HepG2 (cell line): ENCODE measurements around the gene SLC16A5. TPM values are rescaled to one million over a fixed set of nuclear protein-coding genes. Genes with fewer than 3 reads are reported as not detected.

ENCODE experiments used
- HNRNPL ChIP-seq: fragments of 200-400 bp; formaldehyde crosslinking; IDR thresholded peaks from 2 replicates; pipeline ENCODE4 v1.6.1; 2017; ENCODE audit warnings: mild to moderate bottlenecking, low read depth, low read length
- IKZF4 ChIP-seq: sonication (generic); formaldehyde crosslinking; IDR thresholded peaks from 2 replicates; pipeline ENCODE4 v1.5.1; 2020; ENCODE audit warnings: borderline replicate concordance, mild to moderate bottlenecking, low read depth, missing genetic modification reagents; ENCODE audit errors: not compliant biosample characterization
- KLF11 ChIP-seq: IDR thresholded peaks from 2 replicates; pipeline ENCODE4 v1.6.1; 2016; ENCODE audit warnings: missing compliant biosample characterization
- MIER3 ChIP-seq: IDR thresholded peaks from 2 replicates; pipeline ENCODE4 v1.6.1; 2016; ENCODE audit warnings: missing compliant biosample characterization, borderline replicate concordance
- NFRKB ChIP-seq: fragments of 450-650 bp; IDR thresholded peaks from 2 replicates; pipeline ENCODE4 v1.6.1; 2017
- RBM39 ChIP-seq: fragments of 200-400 bp; formaldehyde crosslinking; IDR thresholded peaks from one replicate; pipeline ENCODE4 v1.6.1; 2018; ENCODE audit warnings: antibody characterized with exemption, mild to moderate bottlenecking, low read depth, low read length; ENCODE audit not compliant: poor library complexity, severe bottlenecking
- SMAD1 ChIP-seq: sonication (generic); formaldehyde crosslinking; IDR thresholded peaks from 2 replicates; pipeline ENCODE4 v1.4.0; 2020; ENCODE audit warnings: missing genetic modification reagents, low read depth, mild to moderate bottlenecking, borderline replicate concordance
- SRSF1 ChIP-seq: fragments of 200-400 bp; formaldehyde crosslinking; optimal IDR thresholded peaks from 2 replicates; pipeline ENCODE3; 2017; ENCODE audit warnings: mild to moderate bottlenecking, low read depth, low read length, moderate library complexity
- TARDBP ChIP-seq: sonication (generic); formaldehyde crosslinking; IDR thresholded peaks from 2 replicates; pipeline ENCODE4 v1.8.0; 2022; ENCODE audit warnings: mild to moderate bottlenecking, missing genetic modification reagents
- ZFP82 ChIP-seq: sonication (generic); formaldehyde crosslinking; IDR thresholded peaks from 2 replicates; pipeline ENCODE4 v1.5.1; 2020; ENCODE audit warnings: mild to moderate bottlenecking, missing genetic modification reagents, borderline replicate concordance
- ZFY ChIP-seq: sonication (generic); formaldehyde crosslinking; IDR thresholded peaks from 2 replicates; pipeline ENCODE4 v1.4.0; 2020; ENCODE audit warnings: missing genetic modification reagents
- ZNF264 ChIP-seq: sonication (generic); formaldehyde crosslinking; IDR thresholded peaks from 2 replicates; pipeline ENCODE4 v1.4.0; 2020; ENCODE audit warnings: missing genetic modification reagents
- ZNF274 ChIP-seq: sonication (generic); formaldehyde crosslinking; IDR thresholded peaks from 2 replicates; pipeline ENCODE4 v1.5.1; 2020; ENCODE audit warnings: mild to moderate bottlenecking, missing genetic modification reagents
- ZNF432 ChIP-seq: sonication (generic); formaldehyde crosslinking; IDR thresholded peaks from 2 replicates; pipeline ENCODE4 v1.5.0; 2020; ENCODE audit warnings: missing genetic modification reagents, mild to moderate bottlenecking, borderline replicate concordance
- ZNF615 ChIP-seq: sonication (generic); formaldehyde crosslinking; IDR thresholded peaks from 2 replicates; pipeline ENCODE4 v1.5.0; 2020; ENCODE audit warnings: mild to moderate bottlenecking, missing genetic modification reagents, borderline replicate concordance
- ZNF839 ChIP-seq: sonication (generic); formaldehyde crosslinking; IDR thresholded peaks from 2 replicates; pipeline ENCODE4 v1.4.0; 2020; ENCODE audit warnings: missing genetic modification reagents, mild to moderate bottlenecking, borderline replicate concordance
- polyA plus RNA-seq, 8 experiments: library from polyadenylated mRNA; depleted of rRNA in 3 of 8; stranded (reverse) in 7 of 8; unstranded in 1 of 8; fragments of >200 nt; fragmentation: Illumina TruSeq in 4 of 8; extraction: Trizol in 4 of 8; gene quantifications; 2 replicates each; pipeline versions ENCODE4 v1.2.1 to v1.2.3, GENCODE V29; 2011 to 2016; ENCODE audit warnings: low read depth in 4 of 8, missing spikeins in 1 of 8, mixed read lengths in 1 of 8; ENCODE audit not compliant: insufficient read depth in 1 of 8
- total RNA-seq, 5 experiments: library from RNA; depleted of rRNA; stranded (reverse); fragments of >200 nt; fragmentation: Illumina TruSeq; extraction: Trizol; gene quantifications; 2 replicates each; pipeline ENCODE4 v1.2.3, GENCODE V29; 2016; ENCODE audit warnings: low read depth in 1 of 5
- TF ChIP-seq, protein P1 (sequence below): sonication (generic); formaldehyde crosslinking; IDR thresholded peaks from 2 replicates; pipeline ENCODE4 v1.8.0; 2022; ENCODE audit warnings: missing genetic modification reagents, mild to moderate bottlenecking, borderline replicate concordance
- TF ChIP-seq, protein P2 (sequence below): sonication (generic); formaldehyde crosslinking; IDR thresholded peaks from 2 replicates; pipeline ENCODE4 v1.5.1; 2020; ENCODE audit warnings: missing genetic modification reagents, mild to moderate bottlenecking, borderline replicate concordance
- TF ChIP-seq, protein P3 (sequence below): IDR thresholded peaks from 2 replicates; pipeline ENCODE4 v1.6.1; 2016; ENCODE audit warnings: missing compliant biosample characterization, missing genetic modification reagents, borderline replicate concordance
- TF ChIP-seq, protein P4 (sequence below): sonication (generic); formaldehyde crosslinking; IDR thresholded peaks from 2 replicates; pipeline ENCODE4 v1.4.0; 2020; ENCODE audit warnings: missing genetic modification reagents, mild to moderate bottlenecking, borderline replicate concordance
- TF ChIP-seq, protein P5 (sequence below): sonication (generic); formaldehyde crosslinking; IDR thresholded peaks from 2 replicates; pipeline ENCODE4 v1.5.0; 2020; ENCODE audit warnings: mild to moderate bottlenecking, missing genetic modification reagents, moderate library complexity
- TF ChIP-seq, protein P6 (sequence below): sonication (generic); IDR thresholded peaks from 2 replicates; pipeline ENCODE4 v1.6.1; 2016; ENCODE audit warnings: low read depth, borderline replicate concordance

Gene SLC16A5
- total and polyA plus RNA-seq, 2 of the 13 experiments (the other 11 are each of a cell fraction or from before 2014, with no cell fraction given) = 0.69 to 5.6 TPM

DNA sequence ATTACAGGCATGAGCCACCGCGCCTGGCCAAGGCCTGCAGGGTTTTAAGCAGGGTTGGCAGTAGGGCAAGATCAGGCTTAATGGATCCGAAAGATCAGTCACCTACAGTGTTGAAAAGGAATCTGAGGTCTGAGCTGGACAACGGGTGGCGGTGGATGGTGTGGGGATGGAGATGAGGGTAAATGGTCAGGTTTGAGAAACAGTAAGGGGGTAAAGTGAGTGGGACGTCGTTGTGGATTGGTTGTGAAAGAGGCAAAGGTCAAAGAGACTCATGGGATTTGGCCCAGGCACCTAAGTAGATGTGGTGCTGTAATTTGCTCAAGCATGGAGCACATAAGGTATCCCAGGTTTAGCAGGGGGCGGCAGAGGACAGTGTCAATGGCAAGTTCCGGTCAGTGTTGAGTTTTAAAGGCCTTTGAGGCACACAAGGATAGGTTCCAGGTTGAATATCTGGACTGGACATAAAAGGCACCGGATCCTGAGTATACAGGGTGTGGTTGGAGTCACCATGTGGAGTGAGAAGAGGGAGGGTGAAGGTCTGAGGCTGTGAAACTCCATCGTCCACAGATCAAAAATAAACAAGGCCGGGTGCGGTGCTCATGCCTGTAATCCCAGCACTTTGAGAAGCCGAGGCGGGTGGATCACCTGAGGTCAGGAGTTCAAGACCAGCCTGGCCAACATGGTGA lies 1.1 kb upstream of the SLC16A5 start (continued):
- TF ChIP-seq, protein P1, sequence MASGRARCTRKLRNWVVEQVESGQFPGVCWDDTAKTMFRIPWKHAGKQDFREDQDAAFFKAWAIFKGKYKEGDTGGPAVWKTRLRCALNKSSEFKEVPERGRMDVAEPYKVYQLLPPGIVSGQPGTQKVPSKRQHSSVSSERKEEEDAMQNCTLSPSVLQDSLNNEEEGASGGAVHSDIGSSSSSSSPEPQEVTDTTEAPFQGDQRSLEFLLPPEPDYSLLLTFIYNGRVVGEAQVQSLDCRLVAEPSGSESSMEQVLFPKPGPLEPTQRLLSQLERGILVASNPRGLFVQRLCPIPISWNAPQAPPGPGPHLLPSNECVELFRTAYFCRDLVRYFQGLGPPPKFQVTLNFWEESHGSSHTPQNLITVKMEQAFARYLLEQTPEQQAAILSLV (CRISPR knock-in tag) = 0 out of 2 replicates have a peak, but pooled peaks have one; percentile 25
- TF ChIP-seq ZFP82 (CRISPR knock-in tag) (no peak), ZNF839 (CRISPR knock-in tag) (0 out of 2 replicates have a peak, but pooled peaks have one; percentile 48), IKZF4 (no peak), ZNF615 (CRISPR knock-in tag) (no peak; the same call in 1 of the 2 replicates), RBM39 (no peak), ZNF264 (CRISPR knock-in tag) (peak; percentile 75; the same call in 1 of the 2 replicates), MIER3 (peak; percentile 36; the same call in 1 of the 2 replicates), TARDBP (peak; percentile 63), SMAD1 (CRISPR knock-in tag) (no peak), NFRKB (no peak), KLF11 (CRISPR knock-in tag) (peak; percentile 42; the same call in 1 of the 2 replicates), HNRNPL (no peak), ZNF274 (CRISPR knock-in tag) (peak; percentile 22; the same call in 1 of the 2 replicates), ZFY (CRISPR knock-in tag) (0 out of 2 replicates have a peak, but pooled peaks have one; percentile 34), SRSF1 (no peak), ZNF432 (no peak)
- TF ChIP-seq, protein P2, sequence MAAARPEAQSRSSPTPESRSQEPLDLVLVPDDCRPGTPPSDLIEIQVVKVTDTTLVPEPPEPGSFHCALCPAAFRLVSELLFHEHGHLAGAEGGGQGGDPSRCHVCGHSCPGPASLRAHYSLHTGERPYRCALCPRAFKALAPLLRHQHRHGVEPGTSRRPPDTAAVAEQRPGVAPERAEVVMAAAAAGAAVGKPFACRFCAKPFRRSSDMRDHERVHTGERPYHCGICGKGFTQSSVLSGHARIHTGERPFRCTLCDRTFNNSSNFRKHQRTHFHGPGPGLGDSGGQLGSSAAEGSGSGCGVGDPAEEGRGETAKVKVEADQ = no peak
- TF ChIP-seq, protein P3, sequence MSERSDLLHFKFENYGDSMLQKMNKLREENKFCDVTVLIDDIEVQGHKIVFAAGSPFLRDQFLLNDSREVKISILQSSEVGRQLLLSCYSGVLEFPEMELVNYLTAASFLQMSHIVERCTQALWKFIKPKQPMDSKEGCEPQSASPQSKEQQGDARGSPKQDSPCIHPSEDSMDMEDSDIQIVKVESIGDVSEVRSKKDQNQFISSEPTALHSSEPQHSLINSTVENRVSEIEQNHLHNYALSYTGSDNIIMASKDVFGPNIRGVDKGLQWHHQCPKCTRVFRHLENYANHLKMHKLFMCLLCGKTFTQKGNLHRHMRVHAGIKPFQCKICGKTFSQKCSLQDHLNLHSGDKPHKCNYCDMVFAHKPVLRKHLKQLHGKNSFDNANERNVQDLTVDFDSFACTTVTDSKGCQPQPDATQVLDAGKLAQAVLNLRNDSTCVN = peak; percentile 79; the same call in 1 of the 2 replicates
- TF ChIP-seq, protein P4, sequence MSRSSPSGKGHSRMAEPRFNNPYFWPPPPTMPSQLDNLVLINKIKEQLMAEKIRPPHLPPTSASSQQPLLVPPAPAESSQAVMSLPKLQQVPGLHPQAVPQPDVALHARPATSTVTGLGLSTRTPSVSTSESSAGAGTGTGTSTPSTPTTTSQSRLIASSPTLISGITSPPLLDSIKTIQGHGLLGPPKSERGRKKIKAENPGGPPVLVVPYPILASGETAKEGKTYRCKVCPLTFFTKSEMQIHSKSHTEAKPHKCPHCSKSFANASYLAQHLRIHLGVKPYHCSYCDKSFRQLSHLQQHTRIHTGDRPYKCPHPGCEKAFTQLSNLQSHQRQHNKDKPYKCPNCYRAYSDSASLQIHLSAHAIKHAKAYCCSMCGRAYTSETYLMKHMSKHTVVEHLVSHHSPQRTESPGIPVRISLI (CRISPR knock-in tag) = no peak; the same call in 1 of the 2 replicates
- TF ChIP-seq, protein P5, sequence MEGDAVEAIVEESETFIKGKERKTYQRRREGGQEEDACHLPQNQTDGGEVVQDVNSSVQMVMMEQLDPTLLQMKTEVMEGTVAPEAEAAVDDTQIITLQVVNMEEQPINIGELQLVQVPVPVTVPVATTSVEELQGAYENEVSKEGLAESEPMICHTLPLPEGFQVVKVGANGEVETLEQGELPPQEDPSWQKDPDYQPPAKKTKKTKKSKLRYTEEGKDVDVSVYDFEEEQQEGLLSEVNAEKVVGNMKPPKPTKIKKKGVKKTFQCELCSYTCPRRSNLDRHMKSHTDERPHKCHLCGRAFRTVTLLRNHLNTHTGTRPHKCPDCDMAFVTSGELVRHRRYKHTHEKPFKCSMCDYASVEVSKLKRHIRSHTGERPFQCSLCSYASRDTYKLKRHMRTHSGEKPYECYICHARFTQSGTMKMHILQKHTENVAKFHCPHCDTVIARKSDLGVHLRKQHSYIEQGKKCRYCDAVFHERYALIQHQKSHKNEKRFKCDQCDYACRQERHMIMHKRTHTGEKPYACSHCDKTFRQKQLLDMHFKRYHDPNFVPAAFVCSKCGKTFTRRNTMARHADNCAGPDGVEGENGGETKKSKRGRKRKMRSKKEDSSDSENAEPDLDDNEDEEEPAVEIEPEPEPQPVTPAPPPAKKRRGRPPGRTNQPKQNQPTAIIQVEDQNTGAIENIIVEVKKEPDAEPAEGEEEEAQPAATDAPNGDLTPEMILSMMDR (CRISPR knock-in tag) = peak; percentile 61
- TF ChIP-seq, protein P6, sequence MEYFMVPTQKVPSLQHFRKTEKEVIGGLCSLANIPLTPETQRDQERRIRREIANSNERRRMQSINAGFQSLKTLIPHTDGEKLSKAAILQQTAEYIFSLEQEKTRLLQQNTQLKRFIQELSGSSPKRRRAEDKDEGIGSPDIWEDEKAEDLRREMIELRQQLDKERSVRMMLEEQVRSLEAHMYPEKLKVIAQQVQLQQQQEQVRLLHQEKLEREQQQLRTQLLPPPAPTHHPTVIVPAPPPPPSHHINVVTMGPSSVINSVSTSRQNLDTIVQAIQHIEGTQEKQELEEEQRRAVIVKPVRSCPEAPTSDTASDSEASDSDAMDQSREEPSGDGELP = peak; percentile 61; the same call in 1 of the 2 replicates
